ENCODE measurements around the gene LUZP2.
"Not testable (repeated sequence)": the region's sequence is repeated elsewhere in the genome, so short reads cannot be mapped to it uniquely, and the experiment has no call there.

DNA sequence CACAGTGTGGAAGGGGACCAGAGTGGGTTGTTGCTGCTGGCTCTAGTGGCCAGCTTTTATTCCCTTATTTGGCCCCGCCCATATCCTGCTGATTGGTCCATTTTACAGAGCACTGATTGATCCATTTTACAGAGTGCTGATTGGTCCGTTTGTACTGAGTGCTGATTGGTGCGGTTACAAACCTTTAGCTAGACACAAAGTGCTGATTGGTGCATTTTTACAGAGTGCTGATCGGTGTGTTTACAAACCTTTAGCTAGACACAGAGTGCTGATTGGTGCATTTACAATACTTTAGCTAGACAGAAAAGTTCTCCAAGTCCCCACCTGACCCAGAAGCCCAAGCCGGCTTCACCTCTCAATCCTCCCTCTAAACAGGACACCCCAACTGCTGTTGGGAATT lies 503.1 kb downstream of the LUZP2 start:
- TF ChIP-seq CTCF, POLR2A (IDR thresholded peaks at IDR 0.05): not testable (repeated sequence)
